Uterus (tissue), 4 donors: ENCODE data around the gene OTUB2. TPM values are rescaled to one million over a fixed set of nuclear protein-coding genes. Genes with fewer than 3 reads are reported as not detected.
A peak's percentile ranks its signal among the peaks of the same experiment; 100 is the strongest.

ENCODE experiments used
- DNase-seq, 2 donors: peaks; one replicate each; pipeline ENCODE4 v3.0.0-alpha.2; 2019 to 2020
- H3K27ac ChIP-seq, 2 donors: fragments of 200-600 bp; sonication (generic); 1 replicate in 1 of 2; 2 replicates in 1 of 2; pipeline ENCODE4 v1.5.1; 2016 to 2018
- H3K27me3 ChIP-seq, 2 donors: fragments of 200-600 bp; sonication (generic); one replicate each; pipeline ENCODE4 v1.5.1; 2018 to 2019; ENCODE audit warnings: control low read depth in 1 of 2
- H3K36me3 ChIP-seq, 2 donors: fragments of 200-600 bp; sonication (generic); one replicate each; pipeline ENCODE4 v1.5.1; 2019; ENCODE audit warnings: control low read depth in 1 of 2
- H3K4me1 ChIP-seq, 2 donors: fragments of 200-600 bp; sonication (generic); one replicate each; pipeline ENCODE4 v1.5.1; 2018 to 2019; ENCODE audit warnings: control low read depth in 1 of 2
- H3K4me3 ChIP-seq, 2 donors: fragments of 200-600 bp; sonication (generic); 1 replicate in 1 of 2; 2 replicates in 1 of 2; pipeline ENCODE4 v1.5.1; 2018 to 2019; ENCODE audit warnings: mild to moderate bottlenecking in 1 of 2
- H3K9me3 ChIP-seq, 2 donors: fragments of 200-600 bp; sonication (generic); one replicate each; pipeline ENCODE4 v1.5.1; 2019; ENCODE audit warnings: control low read depth in 1 of 2
- CTCF ChIP-seq, 4 experiments: fragments of 200-600 bp in 2 of 4; fragments of 450-650 bp in 2 of 4; sonication (generic) in 2 of 4; IDR thresholded peaks; one replicate each; pipeline ENCODE4 v1.5.1; 2016 to 2019; ENCODE audit warnings: antibody characterized with exemption in 4 of 4, mild to moderate bottlenecking in 2 of 4, moderate library complexity in 1 of 4
- POLR2A ChIP-seq, 2 donors: fragments of 450-650 bp; IDR thresholded peaks; one replicate each; pipeline ENCODE4 v1.6.1; 2016; ENCODE audit warnings: antibody characterized with exemption in 2 of 2, mild to moderate bottlenecking in 1 of 2, moderate library complexity in 1 of 2
- intact Hi-C: fragments of 100-400 bp; cut with DNase I; formaldehyde crosslinking; loops from one replicate; pipeline ENCODE4 v1.15.1; 2023; ENCODE audit warnings: low total_unique reads
- total RNA-seq, 4 donors: library from RNA; depleted of rRNA in 3 of 4; stranded (reverse); fragments of >200 nt in 3 of 4; gene quantifications; one replicate each; pipeline versions ENCODE4 v1.1.0 to v1.2.4, GENCODE V29; 2014 to 2023
- donor health status: DM: yes; HTN: yes; CAD: no.

The OTUB2 gene
- total RNA-seq, 4 donors from 2014 or later, result 0.37 to 3.8 TPM; not detected in 2

DNA sequence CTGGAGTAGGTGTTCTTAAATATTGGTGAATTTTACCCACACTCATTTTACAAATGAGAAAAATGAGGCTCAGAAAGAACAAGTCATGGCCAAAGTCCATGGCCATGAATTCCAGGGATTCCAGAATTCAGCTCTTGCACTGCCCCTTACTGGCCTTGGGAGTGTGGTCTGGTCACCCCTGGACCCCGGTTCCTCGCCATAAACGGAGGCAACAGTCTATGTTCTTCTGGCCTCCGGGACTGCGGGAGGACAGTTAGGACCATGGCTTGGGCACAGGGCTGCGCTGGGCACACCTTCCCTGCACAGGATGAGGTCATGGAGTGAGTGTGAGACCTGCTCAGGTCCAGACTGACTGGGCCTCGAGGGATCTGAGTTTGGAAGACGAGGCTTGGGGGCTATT lies 22.1 kb upstream of the OTUB2 start:
- no peak for DNase-seq
- no peaks in the 10 kb centered on the region for H3K27me3 ChIP-seq
- intact Hi-C loops, result no loop called here

GRCh38 chr14:94005324-94006073 lies 20.6 kb upstream of the OTUB2 start:
- TF ChIP-seq POLR2A (IDR thresholded peaks at IDR 0.05) (no peak), CTCF (IDR thresholded peaks at IDR 0.05) (peak in 1 of 4 experiments; percentile 13)
- H3K9me3 ChIP-seq, result no peaks in the 10 kb centered on the region
- H3K4me1 ChIP-seq, result no peaks in the 10 kb centered on the region
- intact Hi-C loops, result no loop called here
- H3K4me3 ChIP-seq, result no peak overlapping the region
- no peaks in the 10 kb centered on the region for H3K27me3 ChIP-seq
- H3K27ac ChIP-seq, result no peak overlapping the region
- H3K36me3 ChIP-seq, result no peaks in the 10 kb centered on the region
- no peak for DNase-seq

More for the DNA sequence above, 22.1 kb upstream of the OTUB2 start:
- TF ChIP-seq CTCF (IDR thresholded peaks at IDR 0.05) (no peak), POLR2A (IDR thresholded peaks at IDR 0.05) (no peak)
- Histone ChIP-seq H3K36me3 (no peaks in the 10 kb centered on the region), H3K4me3 (no peak overlapping the region), H3K4me1 (no peaks in the 10 kb centered on the region), H3K27ac (no peak overlapping the region), H3K9me3 (no peaks in the 10 kb centered on the region)

GRCh38 chr14:94008234-94008633 lies 17.9 kb upstream of the OTUB2 start:
- Histone ChIP-seq H3K4me1 (no peaks in the 10 kb centered on the region), H3K36me3 (no peaks in the 10 kb centered on the region), H3K27ac (no peak overlapping the region), H3K9me3 (no peaks in the 10 kb centered on the region), H3K27me3 (no peaks in the 10 kb centered on the region), H3K4me3 (no peak overlapping the region)
- no peak for TF ChIP-seq CTCF (IDR thresholded peaks at IDR 0.05)
- TF ChIP-seq POLR2A (IDR thresholded peaks at IDR 0.05), result no peak
- intact Hi-C loops, result no loop called here
- no peak for DNase-seq

GRCh38 chr14:94009767-94010166 lies 16.4 kb upstream of the OTUB2 start:
- Histone ChIP-seq H3K36me3 (no peaks in the 10 kb centered on the region), H3K9me3 (no peaks in the 10 kb centered on the region), H3K4me1 (no peaks in the 10 kb centered on the region), H3K27me3 (no peaks in the 10 kb centered on the region), H3K4me3 (no peak overlapping the region), H3K27ac (no peak overlapping the region)
- DNase-seq, result no peak
- TF ChIP-seq CTCF (IDR thresholded peaks at IDR 0.05) (no peak), POLR2A (IDR thresholded peaks at IDR 0.05) (no peak)
- intact Hi-C loops, result no loop called here

DNA sequence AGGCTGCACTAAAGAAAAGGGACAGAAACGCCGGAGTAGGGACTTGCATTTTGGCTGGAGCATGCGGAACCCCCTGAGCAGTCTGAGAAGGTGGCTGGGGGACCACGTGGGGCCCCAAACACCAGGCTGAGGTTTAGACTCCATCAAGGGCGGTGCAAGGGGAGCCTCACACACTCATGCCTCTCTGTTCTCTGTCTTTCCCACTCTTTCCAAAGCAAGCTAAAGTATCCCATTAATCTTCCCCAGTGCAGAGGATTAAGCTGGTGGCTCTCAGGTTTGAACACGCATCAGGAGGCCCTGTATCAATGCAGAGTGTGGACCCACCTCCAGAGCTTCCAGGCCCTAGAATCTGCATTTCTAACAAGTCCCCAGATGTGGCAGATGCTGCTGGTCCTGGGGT lies 15.5 kb upstream of the OTUB2 start:
- intact Hi-C loops, result no loop called here
- no peaks in the 10 kb centered on the region for H3K36me3 ChIP-seq
- H3K4me1 ChIP-seq, result no peaks in the 10 kb centered on the region
- no peak overlapping the region for H3K4me3 ChIP-seq
- no peak for DNase-seq
- TF ChIP-seq CTCF (IDR thresholded peaks at IDR 0.05) (no peak), POLR2A (IDR thresholded peaks at IDR 0.05) (no peak)
- no peaks in the 10 kb centered on the region for H3K27me3 ChIP-seq
- no peaks in the 10 kb centered on the region for H3K9me3 ChIP-seq
- no peak overlapping the region for H3K27ac ChIP-seq
